ENCODE data around the gene PACRG.

DNA sequence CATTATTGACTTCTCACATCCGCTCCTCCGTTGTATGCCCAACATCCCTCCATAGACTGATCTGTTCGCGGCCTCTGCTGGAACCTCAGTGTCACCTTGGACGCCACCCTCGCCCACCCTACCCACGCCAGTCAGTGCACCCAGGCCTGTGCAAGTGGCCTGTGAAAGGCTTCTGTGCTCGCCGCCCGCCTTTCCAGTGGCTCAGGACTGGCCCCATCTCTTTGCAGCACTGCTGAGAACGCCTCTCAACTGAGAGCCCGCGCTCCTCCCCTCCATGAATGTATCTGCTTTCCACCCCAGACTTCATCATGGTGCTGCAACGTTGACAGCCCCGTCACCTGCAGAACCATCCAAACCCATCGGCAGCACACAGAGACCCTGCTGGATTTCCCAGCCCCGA lies 459.4 kb downstream of the PACRG start:
- TF ChIP-seq POLR2A (IDR thresholded peaks at IDR 0.05): no peak
- TF ChIP-seq, protein P1, sequence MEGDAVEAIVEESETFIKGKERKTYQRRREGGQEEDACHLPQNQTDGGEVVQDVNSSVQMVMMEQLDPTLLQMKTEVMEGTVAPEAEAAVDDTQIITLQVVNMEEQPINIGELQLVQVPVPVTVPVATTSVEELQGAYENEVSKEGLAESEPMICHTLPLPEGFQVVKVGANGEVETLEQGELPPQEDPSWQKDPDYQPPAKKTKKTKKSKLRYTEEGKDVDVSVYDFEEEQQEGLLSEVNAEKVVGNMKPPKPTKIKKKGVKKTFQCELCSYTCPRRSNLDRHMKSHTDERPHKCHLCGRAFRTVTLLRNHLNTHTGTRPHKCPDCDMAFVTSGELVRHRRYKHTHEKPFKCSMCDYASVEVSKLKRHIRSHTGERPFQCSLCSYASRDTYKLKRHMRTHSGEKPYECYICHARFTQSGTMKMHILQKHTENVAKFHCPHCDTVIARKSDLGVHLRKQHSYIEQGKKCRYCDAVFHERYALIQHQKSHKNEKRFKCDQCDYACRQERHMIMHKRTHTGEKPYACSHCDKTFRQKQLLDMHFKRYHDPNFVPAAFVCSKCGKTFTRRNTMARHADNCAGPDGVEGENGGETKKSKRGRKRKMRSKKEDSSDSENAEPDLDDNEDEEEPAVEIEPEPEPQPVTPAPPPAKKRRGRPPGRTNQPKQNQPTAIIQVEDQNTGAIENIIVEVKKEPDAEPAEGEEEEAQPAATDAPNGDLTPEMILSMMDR (IDR thresholded peaks at IDR 0.05): no peak
- TF ChIP-seq EP300 (IDR thresholded peaks at IDR 0.05): no peak
- no peak for TF ChIP-seq POLR2AphosphoS5 (IDR thresholded peaks at IDR 0.05)

All from upper lobe of left lung (tissue), 4 donors.